COLO829 (cell line): ENCODE results near the gene PITPNC1.
"Not testable (repeated sequence)": the region's sequence is repeated elsewhere in the genome, so short reads cannot be mapped to it uniquely, and the experiment has no call there.

Source experiments
- DNase-seq: peaks from one replicate; pipeline ENCODE4 v3.0.0; 2012; ENCODE audit warnings: low spot score

The PITPNC1 gene

GRCh38 chr17:67624886-67625656 is 248.0 kb downstream of the PITPNC1 start:
- no peak for DNase-seq

DNA sequence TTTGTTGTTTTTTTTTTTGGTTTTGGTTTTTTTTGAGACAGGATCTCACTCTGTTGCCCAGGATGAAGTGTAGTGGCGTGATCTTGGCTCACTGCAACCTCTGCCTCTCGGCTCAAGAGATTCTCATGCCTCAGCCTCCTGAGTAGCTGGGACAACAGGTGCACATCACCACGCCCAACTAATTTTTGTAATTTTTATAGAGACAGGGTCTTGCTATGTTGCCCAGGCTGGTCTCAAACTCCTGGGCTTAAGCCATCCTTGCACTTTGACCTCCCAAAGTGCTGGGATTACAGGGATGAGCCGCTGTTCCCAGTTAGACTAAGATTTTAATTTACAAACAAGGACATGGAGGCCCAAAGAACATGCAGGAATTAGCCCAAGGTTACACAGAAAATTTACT is 248.9 kb downstream of the PITPNC1 start:
- no peak for DNase-seq

- DNase-seq = no peak
Observed at GRCh38 chr17:67628580-67629013, 251.5 kb downstream of the PITPNC1 start.

DNA sequence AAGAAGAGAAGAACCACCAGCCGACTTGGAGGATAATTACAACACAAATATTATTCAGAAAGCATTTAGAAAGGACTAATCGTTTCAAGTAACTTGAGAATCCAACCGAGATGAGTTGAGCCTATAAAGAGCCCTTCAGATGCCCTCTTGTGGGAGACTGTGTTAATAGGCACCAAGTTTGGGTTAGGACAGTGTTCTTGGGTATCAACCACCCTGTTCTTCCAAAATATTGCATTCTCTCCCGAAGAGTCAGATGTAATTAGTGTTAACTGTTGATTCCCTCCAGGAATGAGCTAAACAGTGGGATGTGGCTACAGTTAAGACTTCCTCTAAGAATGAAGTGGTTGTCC is 252.9 kb downstream of the PITPNC1 start:
- DNase-seq = peak; percentile 48

GRCh38 chr17:67630836-67631235 is 253.8 kb downstream of the PITPNC1 start:
- DNase-seq = not testable (repeated sequence)

- DNase-seq = no peak
Observed at GRCh38 chr17:67632141-67632540, 255.1 kb downstream of the PITPNC1 start.

- DNase-seq = peak; percentile 40
Observed at GRCh38 chr17:67633751-67634211, 256.7 kb downstream of the PITPNC1 start.

DNA sequence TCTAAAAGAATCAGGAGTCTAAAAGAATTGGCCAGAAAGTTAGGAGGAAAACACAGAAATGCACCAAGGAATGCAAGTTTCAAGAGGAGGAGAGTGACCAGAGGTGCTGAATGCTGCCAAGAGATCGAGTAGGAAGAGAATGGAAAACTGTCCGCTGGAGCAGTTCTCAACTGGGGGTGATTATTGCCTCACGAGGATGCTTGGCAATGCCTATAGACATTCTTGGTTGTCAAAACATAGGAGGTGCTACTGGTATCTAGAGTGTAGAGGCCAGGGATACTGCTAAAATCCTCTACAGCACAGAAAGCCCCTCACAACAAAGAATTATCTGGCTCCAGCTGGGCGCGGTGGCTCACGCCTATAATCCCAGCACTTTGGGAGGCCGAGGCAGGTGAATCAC is 258.6 kb downstream of the PITPNC1 start:
- no peak for DNase-seq

- no peak for DNase-seq
Observed at GRCh38 chr17:67636312-67636711, 259.2 kb downstream of the PITPNC1 start.

DNA sequence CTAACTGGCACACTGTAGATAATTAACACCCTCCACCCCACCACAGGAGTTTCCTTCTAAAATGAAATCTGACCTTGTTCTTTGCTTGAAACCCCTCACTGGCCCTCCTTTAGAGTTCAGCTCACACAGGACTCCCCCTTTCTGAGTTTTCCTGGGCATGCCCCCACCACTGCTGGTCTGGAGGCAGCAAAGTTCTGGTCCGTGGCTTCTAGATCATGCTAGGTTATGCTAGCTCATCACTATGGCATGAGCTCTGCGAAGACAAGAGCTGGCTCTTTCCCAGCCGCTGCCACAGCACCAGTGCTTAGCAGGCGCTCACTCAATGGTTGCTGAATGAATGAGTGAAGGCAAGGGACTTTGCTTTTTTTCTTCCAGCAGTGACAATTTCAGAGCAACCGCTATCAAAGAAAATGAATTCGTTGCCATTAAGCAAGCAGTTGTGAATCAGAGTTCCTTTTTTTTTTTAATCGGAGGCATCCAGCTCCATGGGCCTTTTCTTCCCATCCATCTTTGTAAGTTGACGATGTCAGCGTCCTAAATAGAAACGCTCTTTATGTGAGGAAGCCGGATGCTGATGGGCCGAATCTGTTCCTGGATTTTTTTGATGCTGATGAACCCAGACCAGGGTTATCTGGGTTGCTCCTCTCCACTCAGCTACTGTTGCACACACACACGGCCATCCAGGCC is 259.9 kb downstream of the PITPNC1 start:
- DNase-seq = no peak

DNA sequence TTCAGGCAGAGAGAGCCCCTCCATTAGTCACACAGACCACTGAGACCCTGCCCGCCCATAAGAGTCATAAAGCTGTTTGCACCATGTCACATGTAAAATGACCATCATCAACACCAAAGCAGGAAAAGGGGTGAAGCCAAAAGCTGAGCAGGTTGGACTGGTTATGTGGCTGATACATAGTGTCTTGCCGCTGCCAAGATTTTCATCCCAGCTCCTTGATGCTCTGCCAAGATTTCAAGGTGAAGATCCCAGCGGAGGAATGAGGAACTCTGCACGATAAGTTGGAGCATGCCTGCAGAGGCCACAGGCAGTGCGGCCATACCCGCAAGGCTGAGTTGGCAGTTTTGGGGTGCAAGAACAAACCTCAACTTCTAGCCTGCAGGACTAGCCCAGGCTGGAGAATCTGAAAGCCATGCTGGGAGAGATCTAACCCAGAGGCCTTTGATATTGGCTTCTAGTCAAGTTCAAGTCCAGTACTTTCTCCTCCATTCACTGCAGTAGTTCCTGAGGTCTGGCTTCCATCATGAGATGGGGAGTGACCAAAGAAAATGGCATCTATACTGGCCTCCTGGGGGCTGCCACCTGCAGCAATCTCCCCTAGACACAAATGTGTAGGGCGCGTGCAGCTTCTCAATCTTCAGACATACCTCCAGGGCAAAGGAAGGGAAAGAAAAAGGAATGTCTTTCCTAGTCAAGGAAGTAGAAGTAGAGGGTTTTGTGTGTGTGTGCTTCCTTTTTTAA is 261.0 kb downstream of the PITPNC1 start:
- DNase-seq = no peak

DNA sequence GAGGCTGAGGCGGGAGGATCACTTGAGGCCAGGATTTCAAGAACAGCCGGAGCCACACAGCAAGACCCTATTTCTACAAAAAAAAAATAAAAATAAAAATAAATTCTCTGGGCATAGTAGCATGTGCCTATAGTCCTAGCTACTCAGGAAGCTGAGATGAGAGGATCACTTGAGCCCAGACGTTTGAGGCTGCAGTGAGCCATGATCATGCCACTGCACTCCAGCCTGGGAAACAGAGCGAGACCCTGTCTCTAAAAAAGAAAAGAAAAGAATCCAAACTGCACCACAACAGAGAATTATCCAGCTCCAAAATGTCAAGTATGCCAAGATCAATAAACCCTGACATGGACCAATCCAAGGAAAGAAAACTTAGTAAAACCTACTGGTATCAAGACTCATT is 261.8 kb downstream of the PITPNC1 start:
- DNase-seq = no peak

GRCh38 chr17:67639555-67639954 is 262.5 kb downstream of the PITPNC1 start:
- no peak for DNase-seq

DNA sequence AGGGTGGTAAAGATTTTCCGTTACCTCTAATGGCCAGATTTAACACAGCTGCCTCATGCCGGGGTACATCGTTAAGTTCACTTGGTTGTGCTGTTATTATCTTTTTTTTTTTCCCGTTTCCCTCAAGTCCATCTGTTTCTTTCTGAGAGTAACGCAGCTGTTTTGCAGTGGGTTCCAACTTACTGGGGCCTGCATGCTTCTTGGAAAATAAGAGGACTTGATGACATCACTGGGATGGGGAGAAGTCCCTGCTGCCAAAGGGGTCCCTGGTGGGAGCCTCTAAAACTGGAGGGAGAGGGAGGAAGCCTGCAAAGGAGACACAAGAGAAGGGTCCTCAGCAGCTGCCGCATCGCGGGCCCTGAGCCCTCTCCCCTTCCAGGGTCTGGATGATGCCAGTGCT is 262.9 kb downstream of the PITPNC1 start:
- DNase-seq = no peak

DNA sequence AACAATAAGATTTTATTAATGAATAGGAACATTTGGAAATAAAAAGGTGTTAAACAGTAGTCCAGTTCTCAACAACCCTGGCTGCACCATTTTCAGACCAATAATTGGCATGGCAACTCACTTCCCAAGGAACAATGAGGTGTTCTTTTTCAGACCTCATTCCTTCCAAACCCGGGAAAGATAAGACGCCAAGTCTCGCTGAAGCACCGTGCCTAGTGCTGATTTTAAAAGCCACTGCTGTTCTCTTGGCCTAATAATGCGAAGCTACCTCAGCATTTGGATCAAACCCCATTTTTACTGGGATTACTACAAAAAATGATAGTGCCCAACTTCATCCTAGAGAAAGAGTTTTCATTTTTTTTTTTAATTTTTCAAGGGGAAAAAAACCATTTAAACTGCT is 265.4 kb downstream of the PITPNC1 start:
- no peak for DNase-seq

GRCh38 chr17:67644061-67644460 is 267.0 kb downstream of the PITPNC1 start:
- DNase-seq = no peak

DNA sequence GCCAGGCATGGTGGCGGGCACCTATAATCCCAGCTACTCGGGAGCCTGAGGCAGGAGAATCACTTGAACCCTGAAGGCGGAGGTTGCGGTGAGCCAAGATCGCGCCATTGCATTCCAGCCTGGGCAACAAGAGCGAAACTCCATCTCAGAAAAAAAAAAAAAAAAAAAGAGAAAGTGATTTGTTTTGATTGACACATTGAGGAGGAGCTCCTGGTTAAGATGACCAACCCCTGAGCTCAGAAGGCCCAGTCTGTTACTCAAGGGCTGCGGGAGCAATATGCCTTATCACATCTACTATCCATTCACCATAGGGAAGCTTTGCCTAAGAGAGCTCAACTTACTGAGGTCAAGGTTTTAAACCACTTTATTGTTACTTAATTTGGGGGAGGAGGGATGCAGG is 268.1 kb downstream of the PITPNC1 start:
- DNase-seq = not testable (repeated sequence)

DNA sequence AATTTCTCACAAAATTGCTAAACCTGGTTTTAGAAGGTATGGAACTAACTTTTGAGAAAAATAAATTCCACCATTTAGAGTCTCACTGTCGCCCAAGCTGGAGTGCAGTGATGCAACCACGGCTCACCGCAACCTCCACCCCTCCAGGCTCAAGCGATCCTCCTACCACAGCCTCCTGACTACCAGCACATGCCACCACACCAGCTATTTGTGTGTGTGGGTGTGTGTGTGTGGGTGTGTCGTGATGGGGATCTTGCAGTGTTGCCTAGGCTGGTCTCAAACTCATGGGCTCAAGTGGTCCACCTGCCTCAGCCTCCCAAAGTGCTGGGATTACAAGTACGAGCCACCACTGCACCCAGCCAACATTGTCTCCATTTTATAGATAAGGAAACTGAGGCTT is 269.4 kb downstream of the PITPNC1 start:
- DNase-seq = no peak

- DNase-seq = no peak
Observed at GRCh38 chr17:67647482-67647881, 270.4 kb downstream of the PITPNC1 start.

- DNase-seq = no peak
Observed at GRCh38 chr17:67648032-67648905, 271.2 kb downstream of the PITPNC1 start.

- DNase-seq = not testable (repeated sequence)
Observed at GRCh38 chr17:67648906-67649295, 271.8 kb downstream of the PITPNC1 start.

- DNase-seq = no peak
Observed at GRCh38 chr17:67649891-67650290, 272.8 kb downstream of the PITPNC1 start.
